BE2C (cell line): ENCODE measurements around the gene EXO1. TPM values are rescaled to one million over a fixed set of nuclear protein-coding genes. Genes with fewer than 3 reads are reported as not detected.
"Not testable (repeated sequence)": the region's sequence is repeated elsewhere in the genome, so short reads cannot be mapped to it uniquely, and the experiment has no call there.

Experiments used
- DNase-seq: peaks from one replicate; pipeline ENCODE4 v3.0.0-alpha.2; 2020
- H3K27me3 ChIP-seq: fragments of 250-450 bp; sonication (Bioruptor Pico); 2 replicates; pipeline ENCODE4 v1.5.1; 2020; ENCODE audit warnings: mild to moderate bottlenecking
- H3K36me3 ChIP-seq: fragments of 250-450 bp; sonication (Bioruptor Pico); 2 replicates; pipeline ENCODE4 v1.5.1; 2020; ENCODE audit warnings: mild to moderate bottlenecking
- H3K4me1 ChIP-seq: fragments of 250-450 bp; sonication (Bioruptor Pico); 2 replicates; pipeline ENCODE4 v1.5.1; 2020
- H3K4me3 ChIP-seq: 2 replicates; pipeline ENCODE4 v1.5.1; 2011; ENCODE audit warnings: low read depth, low read length
- H3K9me3 ChIP-seq: fragments of 250-450 bp; sonication (Bioruptor Pico); 2 replicates; pipeline ENCODE4 v1.5.1; 2020
- polyA plus RNA-seq: library from polyadenylated mRNA; unstranded; fragments of >200 nt; gene quantifications from one replicate; pipeline ENCODE4 v1.2.1, GENCODE V29; 2012; ENCODE audit warnings: low read depth, missing spikeins; ENCODE audit not compliant: insufficient read length, insufficient read depth
- TF ChIP-seq, protein P1 (sequence below): IDR thresholded peaks from 2 replicates; pipeline ENCODE4 v1.5.1; 2012; ENCODE audit warnings: mild to moderate bottlenecking, low read depth, low read length

The EXO1 gene
- 6.9 TPM for polyA plus RNA-seq

DNA sequence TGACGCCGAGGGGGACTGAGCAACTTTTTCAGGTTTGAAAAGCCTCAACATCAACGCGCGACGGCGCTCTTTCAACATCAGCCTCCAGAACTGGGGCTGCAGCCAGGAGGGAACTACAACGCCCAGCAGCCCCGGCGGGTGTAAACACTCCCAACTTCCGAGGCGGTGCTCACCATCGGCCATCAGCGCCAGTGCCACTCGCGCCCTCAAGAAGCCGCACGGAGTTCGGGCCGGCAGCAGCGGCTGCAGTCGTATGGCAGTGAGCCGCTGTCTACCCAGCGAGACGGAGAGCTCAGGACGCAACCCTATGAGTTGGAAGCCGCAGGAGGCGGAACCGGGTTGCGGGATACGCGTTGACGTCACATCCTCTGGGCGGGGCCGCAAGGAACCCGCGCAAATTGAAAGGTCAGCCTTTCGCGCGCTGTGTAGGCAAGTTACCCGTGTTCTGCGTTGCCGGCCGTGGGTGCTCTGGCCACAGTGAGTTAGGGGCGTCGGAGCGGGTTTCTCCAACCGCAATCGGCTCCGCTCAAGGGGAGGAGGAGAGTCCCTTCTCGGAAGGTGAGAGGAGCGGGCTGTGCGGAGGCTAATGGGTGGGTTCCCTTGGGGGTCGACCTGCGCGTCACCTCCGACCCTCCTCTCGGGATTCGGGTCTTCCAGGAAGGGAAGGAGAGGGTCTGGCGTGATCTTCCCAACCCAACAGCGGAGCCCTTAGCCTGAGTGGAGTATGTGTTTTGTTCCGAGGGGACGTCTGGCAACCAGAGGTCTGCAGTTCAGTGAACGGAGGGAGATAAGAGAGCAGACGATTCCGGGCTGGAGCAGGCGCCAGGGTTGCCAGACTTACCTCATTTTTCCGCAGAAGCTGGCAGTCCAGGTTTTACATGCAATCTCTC, at the start of gene EXO1:
TSS of gene EXO1 (plus strand) at position 409 of the 890 bp plus-strand sequence. CDS start 2,222 bp downstream, outside the sequence.
- peak; percentile 89 for DNase-seq
- Histone ChIP-seq H3K4me3 (peak within 1 kb of the TSS; percentile 97), H3K4me1 (peaks cover 3% of the 10 kb centered on the region; the same call in 1 of the 2 replicates), H3K27me3 (no peaks in the 10 kb centered on the region), H3K36me3 (peaks cover 34% of the 10 kb centered on the region), H3K9me3 (no peaks in the 10 kb centered on the region)
- TF ChIP-seq, protein P1, sequence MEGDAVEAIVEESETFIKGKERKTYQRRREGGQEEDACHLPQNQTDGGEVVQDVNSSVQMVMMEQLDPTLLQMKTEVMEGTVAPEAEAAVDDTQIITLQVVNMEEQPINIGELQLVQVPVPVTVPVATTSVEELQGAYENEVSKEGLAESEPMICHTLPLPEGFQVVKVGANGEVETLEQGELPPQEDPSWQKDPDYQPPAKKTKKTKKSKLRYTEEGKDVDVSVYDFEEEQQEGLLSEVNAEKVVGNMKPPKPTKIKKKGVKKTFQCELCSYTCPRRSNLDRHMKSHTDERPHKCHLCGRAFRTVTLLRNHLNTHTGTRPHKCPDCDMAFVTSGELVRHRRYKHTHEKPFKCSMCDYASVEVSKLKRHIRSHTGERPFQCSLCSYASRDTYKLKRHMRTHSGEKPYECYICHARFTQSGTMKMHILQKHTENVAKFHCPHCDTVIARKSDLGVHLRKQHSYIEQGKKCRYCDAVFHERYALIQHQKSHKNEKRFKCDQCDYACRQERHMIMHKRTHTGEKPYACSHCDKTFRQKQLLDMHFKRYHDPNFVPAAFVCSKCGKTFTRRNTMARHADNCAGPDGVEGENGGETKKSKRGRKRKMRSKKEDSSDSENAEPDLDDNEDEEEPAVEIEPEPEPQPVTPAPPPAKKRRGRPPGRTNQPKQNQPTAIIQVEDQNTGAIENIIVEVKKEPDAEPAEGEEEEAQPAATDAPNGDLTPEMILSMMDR: peak; percentile 54

DNA sequence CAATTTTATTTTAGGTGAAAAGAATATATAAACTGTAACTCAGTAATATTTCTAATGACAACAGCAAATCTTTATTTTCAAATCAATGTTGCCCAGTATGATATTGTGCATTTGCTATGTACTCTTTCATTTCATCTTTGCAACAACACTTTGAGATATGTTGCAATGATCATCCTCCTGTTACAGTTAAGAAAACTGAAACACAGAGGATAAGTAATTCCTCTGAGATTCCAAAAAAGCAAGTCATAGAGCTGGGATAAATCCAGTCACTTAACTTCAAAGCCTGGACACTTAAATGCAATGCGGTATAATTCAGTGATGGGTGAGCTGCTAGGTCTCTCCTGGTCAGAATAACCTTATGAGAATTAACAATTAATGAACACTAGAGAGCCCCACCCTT, 48.6 kb upstream of the EXO1 start:
- Histone ChIP-seq H3K4me3 (no peak overlapping the region), H3K4me1 (no peaks in the 10 kb centered on the region), H3K36me3 (no peaks in the 10 kb centered on the region), H3K27me3 (no peaks in the 10 kb centered on the region), H3K9me3 (no peaks in the 10 kb centered on the region)
- TF ChIP-seq, protein P1: no peak
- no peak for DNase-seq

DNA sequence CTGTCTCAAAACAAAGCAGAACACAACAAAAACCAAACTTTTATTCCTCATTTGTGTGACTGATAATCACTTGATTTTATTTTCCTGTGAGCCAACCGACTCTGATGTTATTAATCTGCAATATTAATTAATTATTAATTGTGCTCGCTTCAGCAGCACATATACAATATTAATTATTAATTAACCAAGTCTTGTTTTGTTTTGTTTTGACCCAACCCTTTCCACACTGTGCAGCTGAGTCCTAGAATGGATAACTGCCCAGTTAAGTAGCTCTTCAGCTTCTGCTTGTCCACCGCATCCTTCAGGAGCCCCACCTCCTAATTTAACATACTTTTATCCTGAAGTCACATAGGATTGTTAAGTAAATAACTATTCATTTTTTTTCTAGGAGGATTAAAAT, 47.4 kb upstream of the EXO1 start:
- Histone ChIP-seq H3K27me3 (no peaks in the 10 kb centered on the region), H3K4me1 (no peaks in the 10 kb centered on the region), H3K4me3 (no peak overlapping the region), H3K9me3 (no peaks in the 10 kb centered on the region), H3K36me3 (no peaks in the 10 kb centered on the region)
- TF ChIP-seq, protein P1: no peak
- no peak for DNase-seq

DNA sequence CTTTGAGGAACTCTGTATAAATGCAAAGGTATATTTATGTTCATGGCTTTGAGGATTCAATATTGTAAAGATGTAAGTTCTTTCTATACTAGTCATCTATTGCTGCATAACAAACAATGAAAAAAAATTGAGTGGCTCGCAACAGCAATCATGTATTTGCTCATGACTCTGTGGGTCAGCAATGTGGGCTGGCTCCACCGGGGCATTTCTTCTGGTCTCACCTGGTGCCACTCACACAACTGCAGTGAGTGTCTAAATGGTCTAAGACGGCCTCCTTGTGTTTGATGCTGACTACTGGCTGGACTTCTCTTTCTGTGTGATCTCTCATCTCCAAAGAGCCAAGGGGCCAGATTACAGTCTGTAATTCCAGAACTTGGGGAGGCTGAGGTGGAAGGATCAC, 45.1 kb upstream of the EXO1 start:
- Histone ChIP-seq H3K4me3 (no peak overlapping the region), H3K4me1 (no peaks in the 10 kb centered on the region), H3K9me3 (no peaks in the 10 kb centered on the region), H3K36me3 (no peaks in the 10 kb centered on the region), H3K27me3 (no peaks in the 10 kb centered on the region)
- DNase-seq: no peak
- TF ChIP-seq, protein P1: no peak

DNA sequence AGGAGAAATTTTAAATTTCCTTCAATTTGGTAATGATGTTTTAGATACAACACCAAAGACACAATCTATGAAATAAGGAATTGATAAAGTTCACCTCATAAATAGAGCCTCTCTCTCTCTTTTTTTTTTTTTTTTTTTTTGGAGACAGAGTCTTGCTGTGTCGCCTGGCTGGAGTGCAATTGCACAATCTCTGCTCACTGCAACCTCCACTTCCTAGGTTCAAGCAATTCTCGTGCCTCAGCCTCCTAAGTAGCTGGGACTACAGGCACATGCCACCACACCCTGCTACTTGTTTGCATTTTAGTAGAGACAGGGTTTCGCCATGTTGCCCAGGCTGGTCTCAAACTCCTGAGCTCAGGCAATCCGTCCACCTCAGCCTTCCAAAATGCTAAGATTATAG, 43.3 kb upstream of the EXO1 start:
- not testable (repeated sequence) for H3K36me3 ChIP-seq, DNase-seq, H3K4me1 ChIP-seq, H3K9me3 ChIP-seq, H3K4me3 ChIP-seq, H3K27me3 ChIP-seq

DNA sequence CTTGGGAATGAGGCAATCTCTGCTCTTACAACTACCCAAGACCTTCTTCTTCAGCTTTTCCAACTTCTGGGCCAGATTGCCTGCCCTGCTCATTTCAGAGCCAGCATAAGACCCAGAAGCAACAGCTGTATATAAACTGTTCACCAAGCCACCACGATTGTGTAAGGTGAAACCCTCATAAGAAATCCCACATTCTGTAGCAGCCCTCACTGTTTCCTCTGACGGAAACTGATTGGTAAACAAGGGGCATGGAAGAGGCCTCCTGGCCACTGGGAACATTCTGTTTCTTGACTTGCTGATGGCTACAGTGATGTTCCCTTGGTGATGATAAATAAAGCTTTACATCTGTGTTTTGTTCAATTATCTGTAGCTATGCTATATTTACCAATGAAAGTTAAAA, 39.7 kb upstream of the EXO1 start:
- TF ChIP-seq, protein P1: no peak
- no peaks in the 10 kb centered on the region; the same call in 1 of the 2 replicates for H3K27me3 ChIP-seq
- H3K9me3 ChIP-seq: no peaks in the 10 kb centered on the region
- DNase-seq: no peak
- no peaks in the 10 kb centered on the region for H3K36me3 ChIP-seq
- no peak overlapping the region for H3K4me3 ChIP-seq
- H3K4me1 ChIP-seq: no peaks in the 10 kb centered on the region
